Retinal pigment epithelial cell (primary cell): ENCODE data around the gene KRT86.

Experiments used
- DNase-seq: peaks from one replicate; pipeline ENCODE4 v3.0.0-alpha.2; 2010; ENCODE audit warnings: low read depth
- H3K4me3 ChIP-seq: 2 replicates; pipeline ENCODE4 v1.5.1; 2011; ENCODE audit warnings: mild to moderate bottlenecking, low read length, control low read depth, moderate library complexity
- CTCF ChIP-seq: conservative IDR thresholded peaks from 2 replicates; pipeline ENCODE4 v1.5.1; 2011; ENCODE audit warnings: low read depth, low read length, control low read depth, inconsistent platforms

Gene KRT86

GRCh38 chr12:52234223-52234810 is 40.1 kb upstream of the KRT86 start:
- no peak for TF ChIP-seq CTCF
- no peak for DNase-seq
- peak overlapping the region; percentile 95 for H3K4me3 ChIP-seq

- DNase-seq = no peak
- TF ChIP-seq CTCF = no peak
- peak overlapping the region; percentile 95 for H3K4me3 ChIP-seq
Observed at GRCh38 chr12:52235001-52235764, 39.3 kb upstream of the KRT86 start.

GRCh38 chr12:52235822-52236361 is 38.6 kb upstream of the KRT86 start:
- H3K4me3 ChIP-seq = peak overlapping the region; percentile 95
- DNase-seq = no peak
- no peak for TF ChIP-seq CTCF

DNA sequence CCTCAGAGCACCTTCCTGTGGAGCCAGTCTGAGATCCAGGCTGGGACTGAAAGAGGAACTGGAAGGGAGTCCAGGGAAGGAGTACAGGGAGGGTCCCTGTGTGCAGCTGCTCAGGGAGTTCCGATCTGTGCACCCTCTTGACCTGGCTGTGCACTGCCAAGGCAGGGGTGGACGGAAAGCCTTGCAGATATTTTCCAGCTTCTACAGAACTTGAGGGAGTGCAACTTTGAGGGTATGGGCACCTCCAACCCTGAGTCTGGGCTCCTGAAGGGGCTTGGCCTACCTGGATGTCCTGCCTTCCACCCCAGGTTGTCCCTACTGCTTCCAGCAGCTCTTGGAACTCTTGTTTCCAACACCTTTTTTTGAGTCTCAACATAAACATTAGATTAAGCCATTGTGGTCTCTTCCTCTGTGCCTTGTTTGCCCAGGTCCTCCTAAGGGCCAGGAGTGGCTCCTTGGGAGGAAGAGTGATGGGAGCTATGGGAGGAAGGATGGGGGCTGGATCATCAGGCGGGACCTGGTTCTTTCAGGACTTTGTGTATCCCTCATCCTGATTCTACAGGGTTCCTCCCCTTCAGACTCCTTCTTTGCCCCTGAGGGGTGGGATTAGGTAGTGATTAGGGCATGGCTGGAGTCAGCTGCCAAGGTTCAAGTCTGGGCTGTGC is 37.9 kb upstream of the KRT86 start:
- DNase-seq = no peak
- TF ChIP-seq CTCF = no peak
- peak overlapping the region; percentile 95 for H3K4me3 ChIP-seq

- H3K4me3 ChIP-seq = peak overlapping the region; percentile 95
- DNase-seq = no peak
- TF ChIP-seq CTCF = no peak
Observed at GRCh38 chr12:52238207-52238840, 36.1 kb upstream of the KRT86 start.

DNA sequence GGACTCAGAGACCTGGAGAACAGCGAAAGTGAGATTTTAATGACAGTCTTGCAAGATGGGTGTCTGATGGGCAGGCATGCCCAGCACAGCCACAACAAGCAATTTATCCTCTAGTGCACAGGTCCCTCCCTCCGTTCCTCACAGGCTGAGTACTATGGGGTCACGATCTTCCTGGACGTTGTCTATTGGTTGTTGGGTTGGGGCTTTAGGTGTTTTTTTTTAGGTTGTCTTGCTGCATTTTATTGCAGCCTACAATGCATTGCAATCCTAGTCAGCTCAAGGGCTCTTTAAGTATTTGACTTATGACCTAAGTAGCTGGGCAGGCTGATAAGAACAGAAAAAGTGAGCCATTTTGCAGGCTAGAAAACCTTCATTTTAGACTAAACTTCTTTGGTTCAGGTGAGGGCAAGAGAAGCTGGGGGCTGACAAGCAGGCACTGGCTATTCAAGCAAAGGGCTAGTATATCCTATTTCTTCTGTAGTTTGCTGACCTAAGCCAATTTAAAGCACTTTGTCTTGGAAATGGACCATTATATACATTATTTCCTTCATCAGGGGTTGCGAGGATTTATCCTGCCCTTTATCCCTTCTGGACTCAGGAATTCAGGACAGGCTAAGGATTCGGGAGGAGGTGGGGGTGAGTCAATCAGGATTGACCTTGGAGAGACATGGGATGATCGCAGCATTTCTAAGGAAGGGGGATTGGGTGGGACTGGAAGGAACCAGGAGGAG is 35.4 kb upstream of the KRT86 start:
- peak overlapping the region; percentile 95 for H3K4me3 ChIP-seq
- TF ChIP-seq CTCF = no peak
- DNase-seq = no peak
